KMS-11 (cell line): ENCODE data around the gene SMARCE1.

Source experiments
- H2AFZ ChIP-seq: fragments of 200-600 bp; sonication (generic); 2 replicates; pipeline ENCODE4 v1.6.1; 2016; ENCODE audit warnings: antibody characterized with exemption, mixed run types, low read depth
- H3K27ac ChIP-seq: fragments of 200-600 bp; sonication (generic); 2 replicates; pipeline ENCODE4 v1.6.1; 2016; ENCODE audit warnings: mild to moderate bottlenecking, mixed run types
- H3K27me3 ChIP-seq: fragments of 200-600 bp; sonication (generic); 2 replicates; pipeline ENCODE4 v1.6.1; 2017; ENCODE audit warnings: mild to moderate bottlenecking, low read depth, mixed run types, moderate library complexity; ENCODE audit not compliant: insufficient read depth
- H3K36me3 ChIP-seq: fragments of 200-600 bp; sonication (generic); 2 replicates; pipeline ENCODE4 v1.6.1; 2017; ENCODE audit warnings: mild to moderate bottlenecking, mixed run types; ENCODE audit not compliant: insufficient read depth
- H3K4me1 ChIP-seq: fragments of 200-600 bp; sonication (generic); 2 replicates; pipeline ENCODE4 v1.6.1; 2016; ENCODE audit warnings: mild to moderate bottlenecking, low read depth, mixed run types; ENCODE audit not compliant: poor library complexity, severe bottlenecking
- H3K4me2 ChIP-seq: fragments of 200-600 bp; sonication (generic); 2 replicates; pipeline ENCODE4 v1.7.0; 2016; ENCODE audit warnings: mild to moderate bottlenecking, mixed run types
- H3K4me3 ChIP-seq: fragments of 200-600 bp; sonication (generic); IDR thresholded peaks from 2 replicates; pipeline ENCODE4 v1.6.1; 2017; ENCODE audit warnings: low read depth, low read length, mixed read lengths; ENCODE audit not compliant: insufficient read depth
- H3K79me2 ChIP-seq: fragments of 200-600 bp; sonication (generic); 2 replicates; pipeline ENCODE4 v1.6.1; 2016; ENCODE audit warnings: low read depth, mixed run types; ENCODE audit not compliant: insufficient read depth
- H3K9ac ChIP-seq: fragments of 200-600 bp; sonication (generic); 2 replicates; pipeline ENCODE4 v1.6.1; 2016; ENCODE audit warnings: mild to moderate bottlenecking, mixed run types
- H4K20me1 ChIP-seq: fragments of 200-600 bp; sonication (generic); 2 replicates; pipeline ENCODE4 v1.6.1; 2016; ENCODE audit warnings: mild to moderate bottlenecking, mixed run types; ENCODE audit not compliant: insufficient read depth
- CTCF ChIP-seq: fragments of 200-600 bp; sonication (generic); conservative IDR thresholded peaks from 2 replicates; pipeline ENCODE4 v1.6.1; 2017; ENCODE audit warnings: low read depth, mild to moderate bottlenecking, antibody characterized with exemption, low read length, moderate library complexity, mixed read lengths

Gene SMARCE1

GRCh38 chr17:40622509-40622928 lies 25.1 kb downstream of the SMARCE1 start:
- H3K9ac ChIP-seq, result no peak overlapping the region
- H3K27ac ChIP-seq, result no peak overlapping the region
- no peak for TF ChIP-seq CTCF
- H3K79me2 ChIP-seq, result no peaks in the 10 kb centered on the region
- no peak overlapping the region for H3K4me3 ChIP-seq
- no peaks in the 10 kb centered on the region for H3K36me3 ChIP-seq
- H3K4me2 ChIP-seq, result 0 out of 2 replicates have a peak overlapping the region, but pooled peaks have one; percentile 22
- H3K27me3 ChIP-seq, result no peaks in the 10 kb centered on the region
- no peak overlapping the region for H2AFZ ChIP-seq
- H3K4me1 ChIP-seq, result peaks cover 78% of the 10 kb centered on the region
- H4K20me1 ChIP-seq, result no peaks in the 10 kb centered on the region

GRCh38 chr17:40621578-40621977 lies 26.0 kb downstream of the SMARCE1 start:
- Histone ChIP-seq H3K36me3 (no peaks in the 10 kb centered on the region), H3K79me2 (no peaks in the 10 kb centered on the region), H3K27ac (no peak overlapping the region), H3K4me2 (no peak overlapping the region), H3K27me3 (no peaks in the 10 kb centered on the region), H3K9ac (no peak overlapping the region), H3K4me1 (peaks cover 68% of the 10 kb centered on the region), H2AFZ (no peak overlapping the region), H4K20me1 (no peaks in the 10 kb centered on the region), H3K4me3 (no peak overlapping the region)
- no peak for TF ChIP-seq CTCF

- no peak overlapping the region for H3K27ac ChIP-seq
- no peak overlapping the region for H3K9ac ChIP-seq
- H3K79me2 ChIP-seq, result no peaks in the 10 kb centered on the region
- H3K4me2 ChIP-seq, result no peak overlapping the region
- no peak overlapping the region for H2AFZ ChIP-seq
- no peaks in the 10 kb centered on the region for H3K27me3 ChIP-seq
- H4K20me1 ChIP-seq, result no peaks in the 10 kb centered on the region
- H3K4me3 ChIP-seq, result no peak overlapping the region
- TF ChIP-seq CTCF, result no peak
- H3K36me3 ChIP-seq, result no peaks in the 10 kb centered on the region
- H3K4me1 ChIP-seq, result peaks cover 63% of the 10 kb centered on the region
These were observed 26.6 kb downstream of the SMARCE1 start for GRCh38 chr17:40621019-40621418.

GRCh38 chr17:40618754-40619625 lies 28.6 kb downstream of the SMARCE1 start:
- H3K27ac ChIP-seq, result no peak overlapping the region
- no peaks in the 10 kb centered on the region for H4K20me1 ChIP-seq
- no peak overlapping the region for H3K9ac ChIP-seq
- no peak for TF ChIP-seq CTCF
- no peaks in the 10 kb centered on the region for H3K79me2 ChIP-seq
- H3K36me3 ChIP-seq, result no peaks in the 10 kb centered on the region
- H3K4me2 ChIP-seq, result peak overlapping the region; percentile 48; the same call in 1 of the 2 replicates
- H3K27me3 ChIP-seq, result no peaks in the 10 kb centered on the region
- peaks cover 57% of the 10 kb centered on the region for H3K4me1 ChIP-seq
- no peak overlapping the region for H3K4me3 ChIP-seq
- H2AFZ ChIP-seq, result peak overlapping the region; percentile 35; the same call in 1 of the 2 replicates
